Activated CD4-positive, alpha-beta T cell treated with anti-CD3 and anti-CD28 coated beads for 4 hours (primary cell): ENCODE results near the gene HES5.

Experiments used
- DNase-seq, 2 donors: peaks; one replicate each; pipeline ENCODE4 v3.0.0-alpha.2; 2020

Gene HES5

DNA sequence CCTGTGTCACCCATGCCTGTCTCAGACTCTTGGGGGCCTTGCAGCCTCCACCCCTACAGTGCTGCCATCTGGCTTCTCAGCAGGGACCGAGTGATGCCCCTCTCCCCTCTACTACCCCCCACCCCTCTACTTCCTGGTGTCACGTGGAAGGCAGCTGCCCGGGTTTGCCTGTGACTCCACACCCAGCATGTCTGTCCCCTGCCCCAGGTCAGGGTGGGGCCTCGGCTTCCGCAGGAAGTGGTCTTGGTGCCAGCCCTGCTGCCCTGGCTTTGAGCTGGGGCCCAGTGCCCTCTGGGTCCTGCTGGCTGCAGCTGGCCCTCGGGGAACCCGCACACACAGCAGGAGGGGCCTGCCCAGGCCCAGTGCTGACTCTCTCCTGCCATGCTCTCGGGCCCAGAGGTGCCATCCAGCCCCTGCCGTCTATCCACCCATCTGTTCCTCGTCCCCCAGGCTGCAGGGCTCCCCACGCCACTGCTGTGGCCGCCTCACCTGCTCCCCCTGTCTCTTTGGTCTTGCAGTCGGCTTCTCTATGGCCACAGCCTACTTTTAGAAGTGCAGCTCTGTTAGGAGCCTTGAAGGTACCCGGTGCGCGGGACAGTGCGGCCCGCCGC is 30.0 kb downstream of the HES5 start:
- DNase-seq, result no peak

- no peak for DNase-seq
Observed at GRCh38 chr1:2499260-2499659, 30.8 kb downstream of the HES5 start.

GRCh38 chr1:2498648-2499047 is 31.4 kb downstream of the HES5 start:
- no peak for DNase-seq

DNA sequence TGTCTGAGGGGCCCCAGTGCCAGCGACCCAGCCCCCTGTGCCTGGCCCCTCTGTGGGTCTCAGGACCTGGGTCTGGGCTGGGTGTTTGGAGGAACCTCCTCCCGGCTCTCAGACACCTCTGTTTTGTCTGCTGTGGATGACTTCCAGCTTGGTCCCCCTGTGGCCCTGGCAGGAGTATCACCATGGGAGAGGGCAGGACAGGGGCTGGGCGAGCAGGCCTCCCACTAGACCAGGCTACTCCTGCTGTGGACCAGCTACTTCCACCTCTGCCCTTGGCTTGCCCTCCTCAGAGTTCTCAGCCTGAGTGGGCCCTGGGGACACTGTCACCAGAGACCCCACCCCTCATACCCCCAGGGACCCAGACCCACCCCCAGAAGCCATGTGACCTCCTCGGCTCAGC is 32.2 kb downstream of the HES5 start:
- no peak for DNase-seq

- no peak for DNase-seq
Observed at GRCh38 chr1:2496746-2497145, 33.3 kb downstream of the HES5 start.

- no peak for DNase-seq
Observed at GRCh38 chr1:2496087-2496622, 33.9 kb downstream of the HES5 start.

DNA sequence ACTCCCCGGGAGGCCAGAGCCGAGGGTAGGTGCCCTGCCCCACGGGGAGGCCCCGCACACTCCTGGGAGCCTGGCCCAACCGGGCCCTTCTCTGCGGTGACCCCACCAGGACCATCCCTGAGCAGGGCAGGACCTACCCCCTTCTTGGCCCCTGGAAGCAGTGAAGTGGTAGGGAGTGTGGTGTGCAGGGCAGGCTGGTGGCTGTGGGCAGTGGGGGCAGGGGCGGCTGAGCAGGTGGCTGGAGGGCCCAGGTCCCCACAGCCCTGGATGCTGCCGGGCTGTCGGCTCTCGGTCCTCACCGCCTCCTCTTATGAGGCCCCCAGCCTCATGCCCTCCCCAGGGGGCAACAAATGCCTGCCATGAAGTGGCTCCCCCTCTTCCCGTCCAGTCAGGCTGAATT is 34.5 kb downstream of the HES5 start:
- DNase-seq, result no peak

DNA sequence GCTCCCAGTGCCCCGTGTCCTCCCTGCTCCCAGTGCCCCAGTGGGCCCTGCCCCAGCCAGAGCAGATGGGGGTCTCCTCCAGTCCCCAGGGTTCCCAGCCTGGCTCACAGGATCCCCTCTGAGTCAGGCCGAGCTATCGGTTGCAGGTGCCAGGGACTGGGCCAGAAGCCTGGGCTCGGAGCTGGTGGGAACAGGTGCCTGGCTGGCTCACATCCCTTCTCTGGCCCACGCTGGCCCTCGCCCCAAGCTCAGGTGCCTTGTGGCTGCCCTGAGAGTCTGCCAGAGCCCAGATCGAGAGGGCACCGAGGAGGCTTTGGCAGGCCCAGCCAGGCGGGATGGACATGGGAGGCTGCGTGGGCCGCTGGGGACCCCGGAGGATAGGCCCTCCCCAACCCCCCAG is 35.0 kb downstream of the HES5 start:
- no peak for DNase-seq

DNA sequence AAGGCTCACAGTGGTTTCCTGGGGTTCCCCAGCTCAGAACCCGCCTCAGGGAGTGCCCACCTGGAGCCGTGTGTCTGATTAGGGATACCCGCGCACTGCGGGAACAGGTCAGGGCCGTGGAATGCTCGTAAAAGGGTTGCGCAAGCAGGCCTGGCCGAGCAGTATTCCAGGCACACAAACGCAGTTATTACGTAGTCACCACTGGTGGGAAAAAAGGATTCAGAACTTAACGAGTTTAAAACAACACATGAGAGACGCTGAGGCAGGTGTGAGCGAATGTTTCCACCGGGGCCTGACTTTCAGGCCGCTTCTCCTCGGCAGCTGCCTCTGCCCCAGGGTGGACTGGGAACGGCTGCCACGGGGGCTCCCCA is 35.8 kb downstream of the HES5 start:
- DNase-seq, result no peak

DNA sequence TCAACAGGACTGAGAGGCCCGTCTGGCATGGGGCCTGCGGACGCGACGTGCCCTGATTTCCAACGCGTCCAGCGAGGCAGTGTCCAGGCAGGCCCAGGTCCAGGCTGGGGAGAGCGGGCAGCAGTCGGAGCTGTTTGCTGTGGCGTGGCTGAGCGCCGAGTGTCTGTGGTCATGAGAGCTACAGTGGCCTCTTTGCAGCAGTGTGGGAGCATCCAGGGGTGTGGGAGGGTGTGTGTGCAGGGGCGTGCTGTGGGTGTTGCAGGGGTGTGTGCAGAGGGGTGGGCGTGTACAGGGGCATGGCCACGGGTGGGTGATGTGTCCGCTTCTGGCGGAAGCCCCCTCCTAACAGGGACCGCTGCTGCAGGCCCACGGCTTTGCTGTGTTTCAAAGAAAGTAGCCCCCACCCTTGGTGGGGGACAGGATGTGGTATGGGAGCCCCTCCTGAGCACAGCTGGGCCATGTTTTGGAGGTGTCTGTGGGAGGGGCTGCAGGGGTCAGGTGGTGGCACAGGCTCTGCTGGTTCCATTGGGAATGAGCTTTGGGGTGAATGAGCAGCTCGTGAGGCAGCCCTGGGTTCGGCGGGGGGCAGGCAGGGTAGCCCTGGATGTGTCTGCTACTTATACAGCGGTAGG is 36.3 kb downstream of the HES5 start:
- DNase-seq, result no peak

DNA sequence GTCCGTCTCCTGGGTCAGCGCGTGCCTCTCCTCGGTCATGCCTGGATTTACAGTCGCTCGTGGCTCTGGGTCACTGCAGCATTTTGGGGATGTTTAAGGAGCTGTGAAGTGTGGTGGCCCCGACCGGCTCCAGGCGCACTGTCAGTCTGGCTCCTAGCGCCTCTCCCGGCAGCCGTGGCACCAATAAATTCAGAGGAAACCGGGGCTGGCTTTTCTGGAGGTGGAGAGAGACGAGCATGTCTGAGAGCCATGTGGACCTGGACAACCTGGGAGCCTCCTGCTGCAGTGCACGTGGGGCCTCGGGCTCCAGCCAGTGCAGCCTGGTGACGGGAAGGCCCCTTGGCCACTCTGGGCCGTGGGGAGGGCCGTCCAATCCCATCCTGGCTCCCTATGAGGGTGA is 36.8 kb downstream of the HES5 start:
- no peak for DNase-seq

- no peak for DNase-seq
Observed at GRCh38 chr1:2492091-2492490, 38.0 kb downstream of the HES5 start.

DNA sequence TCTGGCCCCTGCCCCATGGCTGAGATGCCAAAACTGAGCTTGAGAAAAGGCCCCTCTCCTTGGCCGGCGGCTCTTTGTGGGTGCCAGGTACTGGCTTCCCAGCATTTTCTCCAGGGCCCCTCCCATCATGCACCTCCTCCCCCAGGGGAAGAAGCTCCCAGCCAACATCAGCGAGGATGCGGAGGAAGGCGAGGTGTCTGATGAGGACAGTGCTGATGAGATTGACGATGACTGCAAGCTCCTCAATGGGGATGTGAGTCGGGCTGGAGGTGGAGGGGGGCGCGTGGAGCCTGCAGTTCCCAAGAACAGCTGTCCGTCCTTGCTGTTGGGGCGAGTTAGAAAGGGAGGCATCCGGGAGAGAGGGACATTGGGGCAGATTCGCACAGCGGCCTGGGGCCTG is 40.4 kb downstream of the HES5 start:
- DNase-seq, result no peak

GRCh38 chr1:2488688-2489087 is 41.4 kb downstream of the HES5 start:
- no peak for DNase-seq

DNA sequence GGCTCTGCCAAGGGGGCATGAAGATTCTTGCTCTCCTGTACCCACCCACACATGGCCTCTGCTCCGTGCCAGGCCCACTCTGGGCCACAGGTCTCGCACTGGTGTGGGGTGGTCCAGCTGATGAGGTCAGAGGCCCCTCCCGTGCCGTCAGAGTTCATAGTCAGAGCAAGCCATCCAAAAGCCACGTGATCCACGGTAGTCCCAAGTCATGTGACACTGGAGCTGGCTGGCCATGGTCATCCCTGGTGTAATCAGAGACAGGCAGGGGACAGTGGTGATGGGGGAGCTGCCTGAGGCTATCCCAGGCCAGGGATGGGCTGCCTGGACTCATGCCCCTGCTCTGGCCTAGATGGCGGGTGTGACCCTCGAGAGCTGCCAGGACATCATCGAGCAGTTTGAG is 43.5 kb downstream of the HES5 start:
- no peak for DNase-seq

DNA sequence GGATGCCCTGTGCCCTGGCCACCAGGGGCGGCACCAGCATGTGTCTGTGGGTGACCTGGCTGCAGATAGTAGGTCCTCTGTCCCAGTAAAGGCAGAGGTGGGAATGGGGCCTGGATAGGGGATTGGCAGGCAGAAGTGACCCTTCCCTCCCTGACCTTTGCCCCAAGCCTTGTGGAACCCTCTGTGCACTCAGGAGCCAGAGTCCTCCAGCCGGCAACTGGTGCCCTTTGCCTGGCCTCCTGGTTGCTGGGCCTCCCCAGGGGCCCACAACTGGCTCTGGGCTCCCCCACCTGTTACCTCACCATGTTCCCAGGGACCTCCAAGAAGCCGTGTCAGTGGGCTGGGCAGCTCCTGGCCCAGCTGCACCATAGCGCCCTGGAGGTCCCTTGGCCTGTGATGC is 44.0 kb downstream of the HES5 start:
- no peak for DNase-seq

GRCh38 chr1:2483970-2484369 is 46.1 kb downstream of the HES5 start:
- no peak for DNase-seq

GRCh38 chr1:2483026-2483425 is 47.0 kb downstream of the HES5 start:
- DNase-seq, result no peak

DNA sequence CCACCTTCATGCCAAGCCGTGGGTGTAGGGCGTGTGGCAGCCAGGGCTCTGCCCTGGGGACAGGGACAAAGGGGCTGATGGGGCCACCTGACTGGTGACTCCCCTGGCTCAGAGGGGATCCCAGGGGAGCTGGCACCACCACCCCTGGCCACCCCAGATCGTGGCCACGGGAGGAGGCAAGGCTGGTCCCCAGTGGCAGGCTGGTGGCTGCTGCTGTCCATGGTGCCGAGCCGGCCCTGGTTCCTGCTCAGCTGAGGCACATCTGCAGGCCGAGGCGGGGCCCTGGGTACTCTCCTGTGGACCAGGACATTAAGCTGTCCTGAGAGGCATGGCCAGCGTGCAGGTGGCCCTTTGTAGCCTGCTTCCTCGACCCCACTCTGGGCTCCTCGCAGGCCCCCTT is 47.5 kb downstream of the HES5 start:
- DNase-seq, result no peak

GRCh38 chr1:2481885-2482284 is 48.2 kb downstream of the HES5 start:
- DNase-seq, result no peak

GRCh38 chr1:2480986-2481364 is 49.1 kb downstream of the HES5 start:
- DNase-seq, result no peak

DNA sequence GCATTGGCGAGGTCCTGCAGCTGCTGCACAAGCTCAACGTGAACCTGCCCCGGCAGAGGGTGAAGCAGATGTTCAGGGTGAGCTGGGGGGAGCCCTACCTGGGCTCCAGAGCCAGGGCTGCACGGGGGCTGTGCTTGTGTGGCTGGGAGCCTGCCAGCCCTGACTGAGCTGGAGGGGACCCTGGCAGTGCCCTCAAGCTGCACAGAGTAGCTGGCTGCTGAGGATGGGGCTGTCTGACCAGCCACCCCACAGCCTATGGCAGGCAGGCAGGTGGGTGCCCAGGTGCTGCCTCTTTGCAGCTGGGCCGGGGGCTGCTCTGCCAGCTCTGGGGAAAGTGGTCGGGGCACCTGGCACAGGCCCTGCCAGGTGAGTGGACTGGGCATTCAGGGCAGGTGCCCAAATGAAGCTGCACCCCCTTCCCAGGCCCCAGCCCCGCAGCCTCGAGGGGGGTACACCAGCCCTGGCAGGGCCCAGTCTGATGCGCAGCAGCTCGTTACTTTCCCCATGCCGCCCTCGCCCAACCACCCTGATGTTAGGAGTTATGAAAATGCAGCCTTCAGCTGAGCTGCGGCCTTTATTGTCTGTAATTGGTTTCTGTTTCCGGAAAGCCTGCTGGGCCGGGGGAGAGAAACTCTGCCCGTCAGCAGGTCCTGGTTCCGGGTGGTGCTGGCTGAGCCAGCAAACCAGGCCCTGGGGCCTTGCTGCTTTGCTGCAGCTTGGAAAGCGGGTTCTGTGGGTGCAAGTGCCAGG is 49.7 kb downstream of the HES5 start:
- DNase-seq, result no peak

GRCh38 chr1:2479618-2480017 is 50.4 kb downstream of the HES5 start:
- no peak for DNase-seq

GRCh38 chr1:2479186-2479585 is 50.9 kb downstream of the HES5 start:
- no peak for DNase-seq
